Vagina (tissue), 2 donors: ENCODE results near the gene LYSMD3. TPM values are rescaled to one million over a fixed set of nuclear protein-coding genes. Genes with fewer than 3 reads are reported as not detected.

Experiments
- DNase-seq, 2 donors: peaks; one replicate each; pipeline ENCODE4 v3.0.0-alpha.2; 2017; ENCODE audit errors: extremely low spot score in 2 of 2
- H3K27ac ChIP-seq: fragments of 200-600 bp; sonication (generic); one replicate; pipeline ENCODE4 v1.5.1; 2019
- H3K27me3 ChIP-seq: fragments of 200-600 bp; sonication (generic); one replicate; pipeline ENCODE4 v1.5.1; 2019
- H3K36me3 ChIP-seq, 2 donors: fragments of 200-600 bp; sonication (generic); one replicate each; pipeline ENCODE4 v1.5.1; 2017 to 2019
- H3K4me1 ChIP-seq: fragments of 200-600 bp; sonication (generic); one replicate; pipeline ENCODE4 v1.5.1; 2019
- H3K4me3 ChIP-seq, 2 donors: fragments of 200-600 bp; sonication (generic); 1 replicate in 1 of 2; 2 replicates in 1 of 2; pipeline ENCODE4 v1.5.1; 2016 to 2019
- H3K9me3 ChIP-seq: fragments of 200-600 bp; sonication (generic); one replicate; pipeline ENCODE4 v1.5.1; 2019
- POLR2A ChIP-seq, 2 donors: fragments of 450-650 bp; IDR thresholded peaks; one replicate each; pipeline ENCODE4 v1.6.1; 2017; ENCODE audit warnings: antibody characterized with exemption in 2 of 2, mild to moderate bottlenecking in 2 of 2, moderate library complexity in 2 of 2
- POLR2AphosphoS5 ChIP-seq, 2 donors: sonication (generic); formaldehyde crosslinking; IDR thresholded peaks; one replicate each; pipeline ENCODE4 v1.9.0; 2017; ENCODE audit warnings: antibody characterized with exemption in 2 of 2, mild to moderate bottlenecking in 2 of 2, low read depth in 1 of 2; ENCODE audit not compliant: insufficient read depth in 1 of 2
- intact Hi-C: fragments of 100-400 bp; cut with DNase I; formaldehyde crosslinking; loops from one replicate; pipeline ENCODE4 v1.15.1; 2023
- total RNA-seq: library from RNA; depleted of rRNA; stranded (reverse); fragments of >200 nt; gene quantifications from one replicate; pipeline ENCODE4 v1.2.3, GENCODE V29; 2016
- TF ChIP-seq, protein P1 (sequence below), 3 experiments: fragments of 450-650 bp in 2 of 3; fragments of 200-600 bp in 1 of 3; sonication (generic) in 1 of 3; IDR thresholded peaks; one replicate each; pipeline ENCODE4 v1.5.1; 2017 to 2019; ENCODE audit warnings: antibody characterized with exemption in 3 of 3, mild to moderate bottlenecking in 2 of 3, moderate library complexity in 2 of 3

The LYSMD3 gene
- total RNA-seq, 1 donor from 2014 or later = 15.5 TPM

DNA sequence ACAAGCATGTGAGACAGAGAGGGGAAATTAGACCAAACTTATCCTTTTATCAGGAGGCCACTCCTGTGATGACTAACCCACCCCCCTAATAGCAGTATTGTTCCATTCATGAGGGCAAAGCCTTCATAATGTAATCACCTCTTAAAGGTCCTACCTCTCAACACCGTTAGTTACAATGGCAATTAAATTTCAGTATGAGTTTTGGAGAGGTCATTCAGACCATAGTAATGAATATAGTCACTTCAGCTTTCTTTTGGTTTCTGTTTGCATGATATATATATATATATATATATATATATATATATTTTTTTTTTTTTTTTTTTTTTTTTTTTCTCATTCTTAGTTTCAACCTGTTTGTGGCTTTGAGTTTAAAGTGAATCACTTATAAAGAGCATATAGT is 39.7 kb upstream of the LYSMD3 start:
- H3K36me3 ChIP-seq = no peaks in the 10 kb centered on the region
- intact Hi-C loops = no loop called here
- TF ChIP-seq POLR2AphosphoS5 (IDR thresholded peaks at IDR 0.05; ENCODE audit: insufficient read depth in 1 of 2, low read depth in 1 of 2) (no peak), POLR2A (IDR thresholded peaks at IDR 0.05) (no peak)
- TF ChIP-seq, protein P1, sequence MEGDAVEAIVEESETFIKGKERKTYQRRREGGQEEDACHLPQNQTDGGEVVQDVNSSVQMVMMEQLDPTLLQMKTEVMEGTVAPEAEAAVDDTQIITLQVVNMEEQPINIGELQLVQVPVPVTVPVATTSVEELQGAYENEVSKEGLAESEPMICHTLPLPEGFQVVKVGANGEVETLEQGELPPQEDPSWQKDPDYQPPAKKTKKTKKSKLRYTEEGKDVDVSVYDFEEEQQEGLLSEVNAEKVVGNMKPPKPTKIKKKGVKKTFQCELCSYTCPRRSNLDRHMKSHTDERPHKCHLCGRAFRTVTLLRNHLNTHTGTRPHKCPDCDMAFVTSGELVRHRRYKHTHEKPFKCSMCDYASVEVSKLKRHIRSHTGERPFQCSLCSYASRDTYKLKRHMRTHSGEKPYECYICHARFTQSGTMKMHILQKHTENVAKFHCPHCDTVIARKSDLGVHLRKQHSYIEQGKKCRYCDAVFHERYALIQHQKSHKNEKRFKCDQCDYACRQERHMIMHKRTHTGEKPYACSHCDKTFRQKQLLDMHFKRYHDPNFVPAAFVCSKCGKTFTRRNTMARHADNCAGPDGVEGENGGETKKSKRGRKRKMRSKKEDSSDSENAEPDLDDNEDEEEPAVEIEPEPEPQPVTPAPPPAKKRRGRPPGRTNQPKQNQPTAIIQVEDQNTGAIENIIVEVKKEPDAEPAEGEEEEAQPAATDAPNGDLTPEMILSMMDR (IDR thresholded peaks at IDR 0.05) = no peak
- H3K9me3 ChIP-seq = no peaks in the 10 kb centered on the region
- no peak for DNase-seq
- H3K4me3 ChIP-seq = no peak overlapping the region
- no peak overlapping the region for H3K27ac ChIP-seq
- no peaks in the 10 kb centered on the region for H3K4me1 ChIP-seq
- H3K27me3 ChIP-seq = no peaks in the 10 kb centered on the region

DNA sequence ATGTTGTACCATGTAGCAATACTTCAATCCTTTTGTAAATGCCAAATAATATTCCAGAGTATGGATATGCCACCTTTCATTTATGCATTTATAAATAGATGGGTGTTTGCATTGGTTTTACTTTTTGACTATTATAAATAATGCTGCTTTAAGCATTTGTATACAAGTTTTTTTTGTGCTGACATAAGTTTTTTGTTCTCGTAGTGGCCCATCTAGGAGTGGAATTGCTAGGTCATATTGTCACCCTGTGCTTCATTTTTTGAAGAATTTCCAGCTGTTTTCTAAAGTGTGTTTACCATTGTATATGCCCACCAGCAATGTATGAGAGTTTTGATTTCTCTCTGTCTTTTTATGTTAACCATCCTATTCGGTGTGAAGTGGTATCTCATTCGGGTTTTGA is 36.1 kb upstream of the LYSMD3 start:
- Histone ChIP-seq H3K27me3 (no peaks in the 10 kb centered on the region), H3K9me3 (no peaks in the 10 kb centered on the region)
- no peak for TF ChIP-seq POLR2AphosphoS5 (IDR thresholded peaks at IDR 0.05; ENCODE audit: insufficient read depth in 1 of 2, low read depth in 1 of 2)
- TF ChIP-seq, protein P1 (IDR thresholded peaks at IDR 0.05) = no peak

GRCh38 chr5:90563108-90563507 is 33.7 kb upstream of the LYSMD3 start:
- TF ChIP-seq POLR2AphosphoS5 (IDR thresholded peaks at IDR 0.05; ENCODE audit: insufficient read depth in 1 of 2, low read depth in 1 of 2) (no peak), POLR2A (IDR thresholded peaks at IDR 0.05) (no peak)
- TF ChIP-seq, protein P1 (IDR thresholded peaks at IDR 0.05) = no peak
- DNase-seq = no peak
- no peaks in the 10 kb centered on the region for H3K27me3 ChIP-seq

More for the DNA sequence above, 36.1 kb upstream of the LYSMD3 start:
- Histone ChIP-seq H3K36me3 (no peaks in the 10 kb centered on the region), H3K27ac (no peak overlapping the region), H3K4me1 (no peaks in the 10 kb centered on the region), H3K4me3 (no peak overlapping the region)
- DNase-seq = no peak
- intact Hi-C loops = no loop called here

DNA sequence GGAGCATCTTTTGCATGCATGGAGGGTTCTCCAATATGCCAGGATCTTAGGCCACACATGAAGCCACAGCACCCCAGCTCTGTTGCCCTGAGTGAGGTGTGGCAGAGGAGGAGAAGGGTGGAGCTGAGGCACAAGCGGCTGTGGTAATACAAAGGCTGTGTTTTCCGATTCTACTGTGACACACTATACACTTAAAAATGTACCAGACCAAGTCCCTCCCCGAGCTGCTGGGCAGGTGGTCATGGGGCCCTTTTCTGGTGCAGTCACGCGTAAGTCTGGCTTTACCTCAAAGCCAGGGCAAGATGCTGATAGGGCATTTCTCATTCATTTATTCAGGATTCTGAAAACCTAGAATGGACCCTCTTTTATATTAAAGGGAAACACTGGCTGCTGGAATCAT is 33.0 kb upstream of the LYSMD3 start:
- DNase-seq = no peak
- no peak overlapping the region for H3K4me3 ChIP-seq
- H3K27ac ChIP-seq = no peak overlapping the region
- intact Hi-C loops = no loop called here
- H3K27me3 ChIP-seq = no peaks in the 10 kb centered on the region
- H3K9me3 ChIP-seq = no peaks in the 10 kb centered on the region
- no peaks in the 10 kb centered on the region for H3K36me3 ChIP-seq
- TF ChIP-seq POLR2AphosphoS5 (IDR thresholded peaks at IDR 0.05; ENCODE audit: insufficient read depth in 1 of 2, low read depth in 1 of 2) = no peak
- no peak for TF ChIP-seq POLR2A (IDR thresholded peaks at IDR 0.05)
- TF ChIP-seq, protein P1 (IDR thresholded peaks at IDR 0.05) = no peak
- H3K4me1 ChIP-seq = peaks cover 13% of the 10 kb centered on the region

More at GRCh38 chr5:90563108-90563507, 33.7 kb upstream of the LYSMD3 start:
- peaks cover 12% of the 10 kb centered on the region for H3K4me1 ChIP-seq
- intact Hi-C loops = no loop called here
- H3K36me3 ChIP-seq = no peaks in the 10 kb centered on the region
- no peaks in the 10 kb centered on the region for H3K9me3 ChIP-seq
- H3K27ac ChIP-seq = no peak overlapping the region
- H3K4me3 ChIP-seq = no peak overlapping the region

GRCh38 chr5:90561766-90562165 is 32.4 kb upstream of the LYSMD3 start:
- no peak overlapping the region for H3K27ac ChIP-seq
- no peaks in the 10 kb centered on the region for H3K36me3 ChIP-seq
- intact Hi-C loops = no loop called here
- H3K4me3 ChIP-seq = no peak overlapping the region
- no peaks in the 10 kb centered on the region for H3K9me3 ChIP-seq
- no peaks in the 10 kb centered on the region for H3K27me3 ChIP-seq
- peaks cover 13% of the 10 kb centered on the region for H3K4me1 ChIP-seq
- DNase-seq = no peak
- TF ChIP-seq, protein P1 (IDR thresholded peaks at IDR 0.05) = no peak
- no peak for TF ChIP-seq POLR2AphosphoS5 (IDR thresholded peaks at IDR 0.05; ENCODE audit: insufficient read depth in 1 of 2, low read depth in 1 of 2)
- no peak for TF ChIP-seq POLR2A (IDR thresholded peaks at IDR 0.05)
